Stimulated activated effector memory CD8-positive, alpha-beta T cell treated with anti-CD3 and anti-CD28 coated beads, Interleukin-12 subunit alpha, Interleukin-12 subunit beta, amount 100 ng/mL, for 72 hours (primary cell): Measurements from ENCODE around the gene HMOX2.

ENCODE experiments used
- ATAC-seq: fragments of 150-1000 bp; cut with Tn5 transposase; 2 replicates; pipeline ENCODE4 v1.10.0; 2021
- DNase-seq, 2 donors: peaks; one replicate each; pipeline ENCODE4 v3.0.0; 2021 to 2022; ENCODE audit warnings: low spot score in 2 of 2
- H3K27ac Mint-ChIP-seq: one replicate; pipeline ENCODE4 v1.8.0; 2022; ENCODE audit warnings: mild to moderate bottlenecking, mixed read lengths
- H3K36me3 Mint-ChIP-seq: one replicate; pipeline ENCODE4 v1.8.0; 2022; ENCODE audit warnings: mild to moderate bottlenecking, mixed read lengths
- H3K4me1 Mint-ChIP-seq: one replicate; pipeline ENCODE4 v1.8.0; 2022; ENCODE audit warnings: mixed read lengths
- H3K4me3 Mint-ChIP-seq: one replicate; pipeline ENCODE4 v1.8.0; 2022; ENCODE audit warnings: mild to moderate bottlenecking, mixed read lengths
- H3K9me3 Mint-ChIP-seq: one replicate; pipeline ENCODE4 v1.8.0; 2022; ENCODE audit warnings: mixed read lengths

The HMOX2 gene

DNA sequence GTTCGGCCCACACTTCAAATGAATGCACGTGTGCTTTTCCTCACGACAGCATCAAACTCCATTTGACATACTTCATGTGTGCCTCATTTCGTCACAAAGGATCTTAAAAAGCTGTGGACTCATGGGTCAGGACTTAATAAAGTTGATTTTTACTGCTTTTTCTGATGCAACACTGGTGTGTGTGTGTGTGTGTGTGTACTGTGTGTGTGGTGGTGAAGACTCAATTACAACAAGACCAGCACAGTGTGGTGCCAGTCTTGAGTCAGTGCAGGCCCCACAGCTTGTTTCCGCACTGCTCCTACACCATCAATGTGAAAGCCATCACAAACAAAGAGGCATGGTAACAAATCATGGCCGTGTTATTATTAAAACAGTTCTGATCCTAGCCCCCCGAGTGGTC is 44.7 kb downstream of the HMOX2 start:
- Mint-ChIP-seq H3K27ac (no peak overlapping the region), H3K9me3 (no peaks in the 10 kb centered on the region)
- no peak for DNase-seq

DNA sequence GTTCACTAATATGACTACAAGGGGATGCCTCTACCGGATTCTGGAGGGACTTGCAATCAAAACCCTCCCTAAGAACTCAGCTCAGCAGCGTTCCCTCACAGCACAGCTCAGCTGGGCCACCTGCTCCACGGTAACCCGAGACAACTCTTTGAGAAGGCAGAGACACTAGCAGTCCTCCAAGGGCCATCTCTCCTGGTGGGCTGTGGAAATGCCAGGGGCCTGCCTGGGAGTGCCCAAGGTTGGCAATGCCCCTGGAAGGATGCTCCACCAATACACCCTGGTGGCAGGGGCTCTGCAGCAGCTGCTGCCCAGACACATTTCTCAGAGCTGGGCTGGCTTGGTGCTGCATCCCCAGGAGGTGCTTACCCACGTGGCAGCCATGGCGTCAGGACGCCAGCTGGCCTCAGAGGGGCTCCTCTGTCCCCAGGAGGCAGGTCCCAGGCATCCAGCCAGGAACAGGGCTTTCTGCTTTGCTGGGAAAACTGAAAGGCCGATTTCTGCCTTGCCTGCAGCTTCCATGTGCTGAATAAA is 45.9 kb downstream of the HMOX2 start:
- Mint-ChIP-seq H3K27ac (peak overlapping the region; percentile 6), H3K9me3 (no peaks in the 10 kb centered on the region), H3K4me3 (no peak overlapping the region), H3K4me1 (peaks cover 11% of the 10 kb centered on the region), H3K36me3 (peaks cover 5% of the 10 kb centered on the region)
- no peak for ATAC-seq
- no peak for DNase-seq

More for the DNA sequence above, 44.7 kb downstream of the HMOX2 start:
- no peak for ATAC-seq
- Mint-ChIP-seq H3K36me3 (peaks cover 12% of the 10 kb centered on the region), H3K4me1 (peaks cover 9% of the 10 kb centered on the region), H3K4me3 (no peak overlapping the region)

DNA sequence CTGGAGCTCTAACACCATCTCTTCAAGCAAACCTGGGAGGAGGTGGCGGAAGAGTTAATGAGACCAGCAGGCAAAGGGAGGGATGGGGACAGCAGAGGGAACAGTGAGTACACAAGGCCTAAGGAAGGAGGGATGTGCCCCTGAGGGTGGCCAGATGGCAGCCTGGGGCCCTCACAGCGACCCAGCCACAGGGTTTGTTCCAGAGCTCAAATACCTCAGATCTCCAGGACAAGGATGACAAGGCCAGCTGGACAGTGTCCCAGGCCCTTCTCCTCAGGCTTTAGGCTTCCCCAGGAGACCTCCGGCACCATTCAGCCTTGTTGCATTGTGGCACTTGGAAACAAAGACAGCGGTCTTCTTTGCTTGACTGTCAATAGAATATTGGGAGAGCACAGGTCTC is 47.5 kb downstream of the HMOX2 start:
- ATAC-seq (no peak), DNase-seq (no peak)
- H3K4me3 Mint-ChIP-seq, result no peak overlapping the region
- H3K27ac Mint-ChIP-seq, result peak overlapping the region; percentile 6
- peaks cover 12% of the 10 kb centered on the region for H3K4me1 Mint-ChIP-seq
- peaks cover 5% of the 10 kb centered on the region for H3K36me3 Mint-ChIP-seq
- no peaks in the 10 kb centered on the region for H3K9me3 Mint-ChIP-seq

DNA sequence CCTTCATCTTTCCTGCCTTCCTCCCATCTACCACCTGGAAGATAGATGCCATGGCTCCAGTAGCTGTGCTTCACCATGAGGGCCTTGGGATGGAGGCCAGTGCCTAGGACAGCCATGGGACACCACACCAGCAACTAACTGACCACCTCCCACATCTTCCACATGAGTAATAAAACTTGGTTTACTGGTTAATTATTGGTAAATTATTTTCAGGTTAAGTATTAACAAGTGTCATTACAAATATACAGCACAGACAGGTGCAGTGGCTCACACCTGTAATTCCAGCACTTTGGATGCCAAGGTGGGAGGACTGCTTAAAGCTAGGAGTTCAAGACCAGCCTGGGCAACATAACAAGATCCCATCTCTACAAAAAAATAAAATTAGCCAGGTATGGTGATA is 48.4 kb downstream of the HMOX2 start:
- ATAC-seq (no peak), DNase-seq (no peak)
- peaks cover 21% of the 10 kb centered on the region for H3K4me1 Mint-ChIP-seq
- peak overlapping the region; percentile 6 for H3K27ac Mint-ChIP-seq
- no peak overlapping the region for H3K4me3 Mint-ChIP-seq
- no peaks in the 10 kb centered on the region for H3K9me3 Mint-ChIP-seq
- peaks cover 5% of the 10 kb centered on the region for H3K36me3 Mint-ChIP-seq

DNA sequence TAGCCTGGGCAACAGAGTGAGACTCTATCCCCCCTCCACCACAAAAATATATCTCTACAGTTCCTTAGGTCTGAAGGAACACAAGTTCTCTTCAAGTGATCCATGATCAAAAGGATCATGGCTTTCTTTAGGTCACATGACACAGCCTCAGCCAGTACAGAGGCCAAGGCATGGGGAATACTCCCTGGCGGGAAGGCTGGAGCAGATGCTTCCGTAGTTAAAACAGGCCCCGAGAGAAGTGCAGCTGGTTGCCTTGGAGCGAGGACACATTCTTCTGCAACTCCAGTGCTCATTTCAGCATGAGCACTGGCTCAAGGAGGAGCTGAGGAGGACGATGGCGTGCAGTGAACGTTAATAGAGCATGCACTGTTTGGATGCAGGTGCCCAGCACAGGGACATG is 48.9 kb downstream of the HMOX2 start:
- peaks cover 5% of the 10 kb centered on the region for H3K36me3 Mint-ChIP-seq
- DNase-seq, result no peak
- ATAC-seq, result no peak
- H3K27ac Mint-ChIP-seq, result no peak overlapping the region
- H3K4me3 Mint-ChIP-seq, result no peak overlapping the region
- H3K9me3 Mint-ChIP-seq, result no peaks in the 10 kb centered on the region
- peaks cover 23% of the 10 kb centered on the region for H3K4me1 Mint-ChIP-seq

DNA sequence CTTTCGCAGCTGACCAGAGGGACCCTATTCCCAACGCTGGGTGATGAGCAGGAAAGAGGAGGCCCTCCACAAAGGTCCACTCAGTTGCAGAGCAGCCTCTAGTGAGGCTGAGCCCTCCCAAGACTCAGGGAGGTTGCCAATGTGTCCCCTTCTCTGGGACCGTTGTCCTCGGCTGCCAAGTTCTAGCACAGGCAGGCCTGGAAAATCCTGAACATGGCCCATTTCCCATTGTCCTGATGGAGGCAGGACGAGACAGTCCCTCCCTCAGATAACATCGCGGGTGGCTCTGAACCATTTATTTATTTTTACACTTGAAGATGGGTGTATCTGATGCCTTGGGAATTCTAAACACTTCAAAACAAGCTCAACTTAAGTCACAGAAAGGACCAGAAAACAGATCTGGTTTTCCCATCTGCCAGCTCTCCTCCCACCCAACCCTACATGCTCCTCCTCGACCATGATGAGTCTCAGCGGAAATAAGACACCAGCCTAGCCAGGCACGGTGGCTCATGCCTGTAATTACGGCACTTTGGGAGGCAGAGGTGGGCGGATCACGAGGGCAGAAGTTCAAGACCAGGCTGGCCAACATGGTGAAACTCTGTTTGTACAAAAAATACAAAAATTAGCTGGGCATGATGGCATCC is 49.6 kb downstream of the HMOX2 start:
- ATAC-seq (no peak), DNase-seq (no peak)
- peaks cover 23% of the 10 kb centered on the region for H3K4me1 Mint-ChIP-seq

DNA sequence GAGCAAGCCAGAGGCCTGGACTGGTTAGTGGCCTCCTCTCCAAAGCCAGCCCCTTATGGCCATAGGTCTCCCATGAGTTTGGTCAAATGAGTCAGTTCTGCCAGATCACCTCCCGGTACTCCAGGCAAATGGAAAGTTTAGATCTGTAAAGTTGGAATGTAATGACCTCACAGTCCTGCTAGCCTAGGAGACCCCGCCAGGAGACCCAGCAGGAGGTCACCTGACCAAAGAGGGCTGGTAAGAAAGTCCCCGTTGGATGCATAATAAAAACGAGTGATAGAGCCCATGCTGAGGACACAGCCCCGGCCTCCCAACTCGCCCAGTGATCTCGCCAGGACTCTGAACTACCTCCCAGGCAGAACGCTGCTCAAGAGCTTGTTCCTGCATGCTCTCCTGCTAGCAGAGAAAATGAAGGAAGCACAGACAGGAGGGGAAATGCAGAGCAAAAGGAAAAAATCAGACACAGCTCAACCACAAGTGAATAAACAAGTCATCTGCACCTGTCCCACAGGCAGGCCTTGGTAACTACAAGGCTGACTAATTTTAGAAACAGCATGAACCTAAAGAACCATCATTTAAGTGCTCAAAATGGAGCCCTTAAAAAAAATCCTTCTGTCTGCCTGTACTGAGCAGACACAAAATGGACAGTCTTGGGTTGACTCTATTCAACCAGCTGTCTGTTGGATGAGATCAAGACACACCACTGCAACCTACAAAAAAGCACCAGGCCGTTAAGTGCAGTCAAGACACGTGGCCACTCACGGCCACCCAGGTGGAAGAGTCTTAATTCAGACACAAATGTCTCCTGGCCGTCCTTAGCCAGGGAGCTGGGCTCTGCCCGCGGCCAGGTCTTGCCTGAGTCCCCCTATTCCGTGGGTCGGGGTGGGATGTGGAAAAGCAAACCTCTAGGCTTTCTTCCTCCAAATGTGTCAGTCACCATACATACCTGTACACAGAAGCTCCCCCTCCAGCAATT is 53.2 kb downstream of the HMOX2 start:
- Mint-ChIP-seq H3K9me3 (no peaks in the 10 kb centered on the region), H3K4me1 (peaks cover 40% of the 10 kb centered on the region), H3K4me3 (peak overlapping the region; percentile 54), H3K36me3 (peaks cover 6% of the 10 kb centered on the region), H3K27ac (peak overlapping the region; percentile 92)
- DNase-seq, result peak in 1 of 2 donors; percentile 60
- peak; percentile 89 for ATAC-seq

More for the DNA sequence above, 49.6 kb downstream of the HMOX2 start:
- Mint-ChIP-seq H3K9me3 (no peaks in the 10 kb centered on the region), H3K36me3 (peaks cover 5% of the 10 kb centered on the region), H3K4me3 (no peak overlapping the region), H3K27ac (no peak overlapping the region)

DNA sequence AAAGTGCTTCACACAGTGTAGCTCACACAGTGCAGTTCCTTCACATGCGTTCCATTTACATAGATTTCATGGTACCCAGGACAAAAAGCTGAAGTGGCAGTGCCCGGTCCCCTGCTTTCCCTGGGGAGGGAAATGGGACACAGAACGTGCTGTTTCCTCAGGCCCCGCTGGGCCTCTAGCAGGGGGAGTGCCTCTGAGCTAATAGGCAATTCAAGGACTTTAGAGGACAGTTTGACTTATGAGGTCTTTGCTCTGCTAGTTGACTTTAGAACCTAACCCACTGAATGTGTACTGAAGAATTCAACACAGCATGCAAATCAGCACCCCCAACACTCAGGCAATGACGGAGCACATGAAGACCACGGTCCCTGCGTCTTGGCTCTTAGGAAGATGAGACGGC is 55.6 kb downstream of the HMOX2 start:
- no peaks in the 10 kb centered on the region for H3K9me3 Mint-ChIP-seq
- H3K27ac Mint-ChIP-seq, result no peak overlapping the region
- DNase-seq (no peak), ATAC-seq (no peak)
- H3K4me3 Mint-ChIP-seq, result no peak overlapping the region
- peaks cover 12% of the 10 kb centered on the region for H3K36me3 Mint-ChIP-seq
- peaks cover 53% of the 10 kb centered on the region for H3K4me1 Mint-ChIP-seq

DNA sequence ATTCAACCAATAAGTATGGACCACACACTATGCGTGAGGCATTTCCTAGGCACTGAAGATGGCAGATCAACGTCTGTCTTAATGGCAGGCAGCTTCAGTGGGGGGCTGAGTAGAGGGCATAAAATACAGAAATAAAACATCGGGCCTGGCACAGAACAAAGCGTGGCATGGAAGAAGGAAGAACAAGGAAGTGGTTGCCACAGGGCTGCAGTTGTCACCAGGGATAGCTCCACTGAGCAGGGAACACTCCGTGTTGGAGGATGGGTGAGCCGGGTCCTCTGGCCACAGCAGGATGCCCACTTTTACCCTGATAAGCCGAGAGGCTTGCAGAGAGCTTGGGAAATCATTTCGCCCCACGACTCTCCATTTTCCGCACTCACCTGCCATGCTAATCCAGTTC is 56.0 kb downstream of the HMOX2 start:
- no peak overlapping the region for H3K4me3 Mint-ChIP-seq
- peaks cover 12% of the 10 kb centered on the region for H3K36me3 Mint-ChIP-seq
- no peaks in the 10 kb centered on the region for H3K9me3 Mint-ChIP-seq
- DNase-seq (no peak), ATAC-seq (no peak)
- no peak overlapping the region for H3K27ac Mint-ChIP-seq
- H3K4me1 Mint-ChIP-seq, result peaks cover 54% of the 10 kb centered on the region

DNA sequence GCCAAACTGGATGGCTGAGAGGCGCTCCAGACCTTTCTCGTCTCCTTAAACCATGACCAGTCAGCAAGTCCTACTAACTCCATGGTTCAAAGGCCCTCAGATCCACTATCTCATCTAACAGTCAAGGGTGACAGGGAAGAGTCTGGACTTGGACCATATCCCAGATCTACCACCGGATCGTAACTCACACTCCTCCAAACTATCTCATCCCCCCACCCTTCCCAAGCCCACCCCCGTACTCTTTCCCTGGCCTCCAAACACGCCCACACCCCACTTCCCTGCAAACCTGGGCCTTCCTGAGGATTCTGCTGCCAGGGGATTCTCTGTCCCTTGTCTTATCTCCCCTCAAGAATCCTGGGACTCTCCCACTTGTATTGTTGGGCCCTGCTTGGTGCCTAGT is 57.3 kb downstream of the HMOX2 start:
- no peak overlapping the region for H3K27ac Mint-ChIP-seq
- peaks cover 13% of the 10 kb centered on the region for H3K36me3 Mint-ChIP-seq
- no peak for DNase-seq
- no peak overlapping the region for H3K4me3 Mint-ChIP-seq
- no peak for ATAC-seq
- peaks cover 59% of the 10 kb centered on the region for H3K4me1 Mint-ChIP-seq
- no peaks in the 10 kb centered on the region for H3K9me3 Mint-ChIP-seq

DNA sequence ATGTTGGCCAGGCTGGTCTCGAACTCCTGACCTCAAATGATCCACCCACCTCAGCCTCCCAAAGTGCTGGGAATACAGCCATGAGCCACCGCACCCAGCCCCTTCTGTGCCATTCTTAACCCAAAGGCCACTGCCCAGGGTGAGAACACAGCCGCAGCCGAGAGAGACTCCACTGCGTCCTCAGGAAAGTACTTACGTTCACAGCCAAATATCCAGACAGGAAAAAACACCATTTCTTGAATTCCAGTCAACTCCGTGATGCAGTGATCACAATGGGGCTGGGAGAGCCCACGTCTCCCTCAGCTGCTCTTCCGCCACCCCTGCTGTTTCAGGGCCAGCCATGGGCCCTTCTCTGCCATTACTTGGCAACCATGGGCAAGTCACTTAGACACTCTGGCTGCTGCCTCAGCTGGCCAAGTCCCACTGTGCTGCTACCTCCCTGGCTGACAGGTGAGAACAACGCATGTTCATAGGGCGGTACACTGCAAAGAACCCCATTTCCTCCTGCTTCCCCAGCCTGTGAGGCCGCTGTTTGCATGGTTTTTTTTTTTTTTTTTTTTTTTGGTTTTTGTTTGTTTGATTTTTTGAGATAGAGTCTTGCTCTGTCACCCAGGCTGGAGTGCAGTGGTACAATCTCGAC is 58.1 kb downstream of the HMOX2 start:
- no peak for DNase-seq
- ATAC-seq, result no peak
- Mint-ChIP-seq H3K27ac (peak overlapping the region; percentile 18), H3K9me3 (no peaks in the 10 kb centered on the region), H3K4me3 (no peak overlapping the region), H3K36me3 (peaks cover 18% of the 10 kb centered on the region), H3K4me1 (peaks cover 52% of the 10 kb centered on the region)

DNA sequence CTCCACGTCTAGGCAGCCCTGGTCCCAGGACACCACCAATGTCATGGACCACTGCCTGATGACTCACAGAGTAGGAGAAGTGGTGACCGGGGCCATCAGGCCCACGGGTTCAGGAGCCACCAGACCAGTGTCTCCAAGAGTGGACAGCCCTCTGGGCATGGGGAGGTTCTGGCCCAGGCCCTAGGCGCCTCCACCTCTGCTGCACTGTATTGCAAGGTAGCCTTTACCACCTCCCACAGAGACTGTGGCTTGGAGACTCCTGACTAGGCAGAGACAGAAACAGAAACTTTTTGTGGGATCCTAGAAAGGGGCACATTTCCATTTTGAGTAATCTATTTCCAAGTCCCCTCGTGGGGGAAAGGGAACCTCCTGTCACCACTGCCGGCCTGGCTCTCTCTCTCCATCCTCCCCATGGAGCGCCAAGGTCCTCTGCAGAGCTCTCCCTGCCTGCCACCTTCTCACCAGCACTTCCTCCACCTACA is 59.5 kb downstream of the HMOX2 start:
- H3K27ac Mint-ChIP-seq, result peak overlapping the region; percentile 18
- H3K36me3 Mint-ChIP-seq, result peaks cover 18% of the 10 kb centered on the region
- ATAC-seq, result peak; percentile 56
- H3K4me1 Mint-ChIP-seq, result peaks cover 53% of the 10 kb centered on the region
- peak overlapping the region; percentile 75 for H3K4me3 Mint-ChIP-seq
- peak in 1 of 2 donors; percentile 58 for DNase-seq
- peaks cover 5% of the 10 kb centered on the region for H3K9me3 Mint-ChIP-seq

DNA sequence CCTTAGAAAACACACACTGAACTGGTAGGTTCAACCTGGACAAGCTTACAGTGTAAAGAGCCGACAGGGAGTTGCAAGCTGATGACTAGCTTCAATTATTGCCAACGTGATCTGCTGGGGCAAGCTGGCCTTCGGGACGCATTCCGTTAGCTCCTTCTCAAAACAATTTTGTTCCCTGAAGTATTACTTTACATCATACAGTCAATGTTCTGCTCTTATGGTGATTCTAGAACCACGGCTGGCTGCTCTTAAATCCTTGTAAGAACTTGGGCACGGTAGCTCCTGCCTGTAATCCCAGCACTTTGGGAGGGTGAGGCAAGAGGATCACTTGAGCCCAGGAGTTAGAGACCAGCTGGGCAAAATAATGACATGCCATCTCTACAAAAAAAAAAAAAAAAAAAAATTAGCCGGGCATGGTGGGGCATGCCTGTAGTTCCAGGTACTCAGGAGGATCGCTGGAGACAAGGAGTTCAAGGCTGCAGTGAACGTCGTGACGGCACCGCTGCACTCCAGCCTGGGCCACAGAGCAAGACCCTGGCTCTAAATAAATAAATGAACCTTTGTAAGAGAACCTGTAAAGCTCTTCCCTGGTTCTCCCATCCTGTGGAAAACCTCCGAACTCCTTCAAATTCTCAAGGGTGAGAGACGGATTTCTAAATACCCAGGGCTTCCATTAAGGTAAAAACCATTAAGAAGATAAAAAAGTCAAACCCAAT is 60.4 kb downstream of the HMOX2 start:
- H3K4me3 Mint-ChIP-seq, result peak overlapping the region; percentile 75
- DNase-seq, result no peak
- no peak for ATAC-seq
- H3K9me3 Mint-ChIP-seq, result peaks cover 5% of the 10 kb centered on the region
- H3K36me3 Mint-ChIP-seq, result peaks cover 18% of the 10 kb centered on the region
- peak overlapping the region; percentile 18 for H3K27ac Mint-ChIP-seq
- peaks cover 53% of the 10 kb centered on the region for H3K4me1 Mint-ChIP-seq

DNA sequence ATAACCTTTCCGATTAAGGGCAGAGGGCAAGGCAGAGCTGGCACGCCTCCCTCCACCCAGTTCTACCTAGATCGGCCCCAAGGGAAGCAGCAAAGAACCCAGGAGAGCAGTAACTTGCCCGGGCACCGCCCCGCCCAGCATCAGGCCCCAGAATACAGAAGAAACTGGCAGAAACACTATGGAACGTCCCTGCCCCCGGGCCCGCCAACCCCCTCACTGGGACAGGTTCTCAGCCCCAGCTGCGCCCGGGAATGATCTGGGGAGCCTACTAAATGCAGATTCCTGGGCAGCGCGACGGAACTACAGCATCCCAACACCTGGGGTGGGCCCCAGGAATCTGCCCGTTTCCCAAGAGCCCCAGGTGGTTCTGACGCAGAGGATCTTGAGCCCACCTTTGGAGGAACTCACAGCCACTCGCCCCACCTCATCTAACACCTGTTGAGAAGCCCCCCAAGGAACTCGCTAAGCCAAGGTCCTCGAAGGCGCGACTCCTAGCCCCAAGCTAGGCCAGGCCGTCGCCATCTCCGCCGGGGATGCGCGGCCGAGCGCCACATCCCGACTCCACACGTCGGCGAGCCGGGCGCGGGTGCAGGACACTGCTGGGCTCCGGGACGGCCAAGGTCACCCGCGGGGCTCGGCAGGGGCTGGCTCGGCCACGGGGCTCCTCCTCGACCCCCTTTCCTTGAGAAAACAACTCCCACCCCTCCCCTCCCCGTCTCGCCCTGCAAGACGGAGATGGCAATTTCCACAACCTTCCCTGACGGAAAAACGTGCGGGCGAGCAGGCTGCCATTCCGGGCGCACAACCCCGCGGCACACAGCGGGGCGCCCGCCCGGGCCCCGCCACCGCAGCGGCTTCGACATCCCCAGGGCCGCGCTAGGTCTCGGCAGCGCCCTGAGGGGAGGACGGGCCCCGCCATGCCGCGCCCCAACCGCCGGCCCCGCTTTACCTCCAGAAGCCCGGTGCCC is 61.5 kb downstream of the HMOX2 start:
- Mint-ChIP-seq H3K27ac (peak overlapping the region; percentile 15), H3K9me3 (peaks cover 5% of the 10 kb centered on the region), H3K36me3 (peaks cover 14% of the 10 kb centered on the region), H3K4me1 (peaks cover 42% of the 10 kb centered on the region), H3K4me3 (peak overlapping the region; percentile 75)
- ATAC-seq (peak; percentile 65), DNase-seq (peak in 1 of 2 donors; percentile 28)
